SIG-M5 treated with dmso at 0.1 percent for 504 hours (cell line): ENCODE measurements around the gene EIF2A.
"Not testable (repeated sequence)": the region's sequence is repeated elsewhere in the genome, so short reads cannot be mapped to it uniquely, and the experiment has no call there.

Experiments
- DNase-seq: peaks from one replicate; lab custom pipeline; 2025; ENCODE audit not compliant: unreplicated experiment; lab: John Stamatoyannopoulos, UW

Gene EIF2A

DNA sequence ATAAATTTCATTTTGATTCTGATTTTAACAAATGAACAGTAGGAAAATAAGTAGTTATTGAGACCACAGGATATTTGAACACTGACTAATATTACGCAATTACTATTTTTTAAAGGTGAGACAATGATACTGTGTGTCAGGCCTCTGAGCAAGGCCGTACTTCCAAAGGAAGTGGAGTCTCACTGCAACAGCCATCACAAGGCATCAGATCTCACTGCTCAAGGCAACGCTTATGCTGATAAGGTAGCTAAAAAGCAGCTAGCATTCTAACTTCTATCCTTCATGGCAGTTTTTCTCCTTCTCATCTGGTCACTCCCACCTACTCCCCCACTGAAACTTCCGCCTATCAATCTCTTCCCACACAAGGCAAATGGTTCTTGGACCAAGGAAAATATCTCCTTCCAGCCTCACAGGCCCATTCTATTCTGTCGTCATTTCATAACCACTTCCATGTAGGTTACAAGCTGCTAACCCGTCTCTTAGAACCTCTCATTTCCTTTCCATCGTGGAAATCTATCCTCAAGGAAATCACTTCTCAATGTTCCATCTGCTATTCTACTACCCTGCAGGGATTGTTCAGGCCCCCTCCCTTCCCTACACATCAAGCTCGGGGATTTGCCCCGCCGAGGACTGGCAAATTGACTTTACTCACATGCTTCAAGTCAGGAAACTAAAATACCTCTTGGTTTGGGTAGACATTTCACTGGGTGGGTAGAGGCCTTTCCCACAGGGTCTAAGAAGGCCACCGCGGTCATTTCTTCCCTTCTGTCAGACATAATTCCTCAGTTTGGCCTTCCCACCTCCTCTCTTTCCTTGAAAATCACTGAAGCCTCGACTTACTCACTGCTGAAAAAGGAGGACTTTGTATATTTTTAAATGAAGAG, 54.3 kb downstream of the EIF2A start:
- DNase-seq = not testable (repeated sequence)

- DNase-seq = no peak
Measured at GRCh38 chr3:150602426-150603152, 56.0 kb downstream of the EIF2A start.

- peak; percentile 91 for DNase-seq
Measured at GRCh38 chr3:150603153-150603979, 56.8 kb downstream of the EIF2A start, which contains the start of gene SELENOT. Gene SELENOT (plus strand): TSS chr3:150603321. CDS start chr3:150603363, 42 bp downstream.

- DNase-seq = peak; percentile 68
Measured at GRCh38 chr3:150603980-150604319, 57.4 kb downstream of the EIF2A start.

DNA sequence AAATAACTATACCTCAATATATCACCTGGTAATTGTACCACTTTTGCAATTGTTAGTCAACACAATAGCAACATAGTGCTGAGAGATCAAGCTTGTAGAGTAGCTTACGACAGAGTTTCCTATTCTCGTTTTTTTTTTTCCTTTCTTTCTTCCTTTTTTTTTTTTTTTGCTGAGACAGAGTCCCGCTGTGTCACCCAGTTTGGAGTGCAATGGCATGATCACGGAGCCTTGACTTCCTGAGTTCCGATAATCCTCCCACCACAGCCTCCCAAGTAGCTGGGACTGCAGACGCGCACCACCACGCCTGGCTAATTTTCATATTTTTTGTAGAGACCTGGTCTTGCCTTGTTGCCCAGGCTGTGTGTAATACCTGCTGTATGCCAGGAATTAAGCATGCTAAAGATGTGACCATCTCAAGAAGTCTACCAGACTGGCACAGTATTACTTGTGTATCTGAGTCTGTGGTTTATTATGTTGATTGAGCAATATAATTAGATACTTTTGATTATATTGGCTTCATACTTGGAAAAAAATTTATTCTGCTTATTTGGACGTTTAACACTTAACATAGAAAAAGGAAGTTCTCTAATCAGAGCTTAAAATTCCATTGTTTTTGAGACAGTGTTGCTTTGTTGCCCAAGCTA, 59.5 kb downstream of the EIF2A start:
- peak; percentile 70 for DNase-seq

GRCh38 chr3:150607267-150608065, 60.9 kb downstream of the EIF2A start:
- no peak for DNase-seq

GRCh38 chr3:150609988-150610387, 63.4 kb downstream of the EIF2A start:
- no peak for DNase-seq

DNA sequence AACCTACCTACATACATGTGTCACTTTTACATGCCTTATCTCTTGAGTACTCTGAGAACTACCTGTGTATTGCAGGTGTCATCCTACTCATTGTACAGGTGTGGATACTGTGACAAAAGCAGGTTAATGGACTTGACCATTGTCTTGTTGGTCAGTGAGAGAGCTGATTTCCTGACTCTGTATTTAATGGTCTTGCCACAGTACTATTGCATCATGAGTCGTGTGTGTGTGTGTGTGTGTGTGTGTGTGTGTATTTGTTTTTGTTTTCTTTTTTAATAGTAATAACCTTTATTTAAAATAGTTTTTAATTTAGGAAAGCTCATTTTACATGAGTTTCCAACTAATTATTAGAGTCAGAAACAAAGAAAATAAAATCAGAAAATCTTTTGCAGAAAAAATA, 64.2 kb downstream of the EIF2A start:
- DNase-seq = no peak

GRCh38 chr3:150611666-150612065, 65.1 kb downstream of the EIF2A start:
- DNase-seq = no peak

- DNase-seq = no peak
Measured at GRCh38 chr3:150612494-150612893, 65.9 kb downstream of the EIF2A start.

DNA sequence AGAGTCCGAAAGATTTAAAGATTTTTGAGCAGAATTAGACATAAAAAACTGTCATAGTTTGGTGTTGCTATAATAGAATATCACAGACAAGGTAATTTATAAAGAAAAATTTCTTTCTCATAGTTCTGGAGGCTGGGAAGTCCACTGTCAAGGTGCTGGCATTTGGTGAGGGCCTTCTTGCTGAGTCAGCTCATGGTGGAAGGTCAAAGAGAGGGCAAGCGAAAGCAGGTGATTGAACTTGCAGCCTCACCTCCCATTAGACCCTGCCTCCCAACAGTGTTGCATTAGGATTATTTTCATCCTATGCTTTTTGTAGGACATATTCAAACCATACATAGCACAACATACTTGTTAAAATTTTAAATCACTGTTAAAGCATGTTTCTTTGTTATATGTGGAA, 66.4 kb downstream of the EIF2A start:
- no peak for DNase-seq

- DNase-seq = no peak
Measured at GRCh38 chr3:150613709-150614480, 67.3 kb downstream of the EIF2A start.

GRCh38 chr3:150620002-150620689, 73.6 kb downstream of the EIF2A start:
- no peak for DNase-seq

DNA sequence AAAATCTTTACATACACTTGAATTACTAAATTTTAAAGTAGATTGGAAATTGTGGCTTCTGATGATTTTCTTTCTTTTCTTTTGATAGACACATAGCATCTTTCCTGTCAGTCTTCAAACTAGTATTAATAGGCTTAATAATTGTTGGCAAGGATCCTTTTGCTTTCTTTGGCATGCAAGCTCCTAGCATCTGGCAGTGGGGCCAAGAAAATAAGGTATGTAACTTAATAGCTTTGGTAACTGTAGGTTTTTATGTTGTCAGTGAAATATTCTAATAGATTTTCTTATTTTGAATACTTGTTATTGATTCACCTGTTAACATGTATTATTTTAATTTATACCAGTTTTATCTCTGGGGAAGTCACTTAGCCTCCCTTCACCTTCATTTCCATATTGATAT, 76.4 kb downstream of the EIF2A start:
- DNase-seq = not testable (repeated sequence)

- DNase-seq = no peak
Measured at GRCh38 chr3:150623945-150624344, 77.4 kb downstream of the EIF2A start.

DNA sequence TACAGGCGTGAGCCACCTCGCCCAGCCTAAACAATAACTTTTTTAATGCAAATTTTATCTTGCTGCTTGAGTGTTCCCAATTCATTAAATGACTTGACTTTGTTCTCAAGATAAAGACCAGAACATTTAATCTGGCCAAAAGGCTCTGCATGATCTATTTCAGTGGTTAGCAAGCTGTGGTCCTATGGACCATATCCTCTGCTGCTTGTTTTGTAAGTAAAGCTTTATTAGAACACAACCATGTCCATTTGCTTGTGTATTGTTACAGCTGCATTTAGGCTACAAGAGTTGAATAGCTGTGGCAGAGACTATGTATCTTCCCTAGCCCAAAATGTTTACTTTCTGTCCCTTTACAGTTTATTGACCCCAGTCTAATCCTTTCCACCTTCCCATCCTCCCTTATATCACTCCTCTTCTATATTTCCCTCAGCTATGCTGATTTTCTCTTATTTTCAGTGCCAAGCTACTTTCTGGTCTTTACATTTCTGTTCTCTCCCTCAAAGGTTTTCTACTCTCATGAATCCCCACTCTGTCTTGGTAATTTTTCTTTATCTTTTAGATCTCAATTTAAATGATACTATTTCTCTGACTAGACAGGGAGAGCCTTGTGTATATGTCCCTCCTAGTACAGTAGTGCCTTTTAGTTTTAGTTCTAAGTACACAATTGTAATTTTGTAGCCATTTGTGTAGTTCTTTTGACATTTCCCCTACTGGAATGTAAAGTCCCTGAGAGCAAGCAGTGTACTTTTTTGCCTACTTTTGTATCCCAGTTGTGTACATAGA, 79.8 kb downstream of the EIF2A start:
- no peak for DNase-seq

DNA sequence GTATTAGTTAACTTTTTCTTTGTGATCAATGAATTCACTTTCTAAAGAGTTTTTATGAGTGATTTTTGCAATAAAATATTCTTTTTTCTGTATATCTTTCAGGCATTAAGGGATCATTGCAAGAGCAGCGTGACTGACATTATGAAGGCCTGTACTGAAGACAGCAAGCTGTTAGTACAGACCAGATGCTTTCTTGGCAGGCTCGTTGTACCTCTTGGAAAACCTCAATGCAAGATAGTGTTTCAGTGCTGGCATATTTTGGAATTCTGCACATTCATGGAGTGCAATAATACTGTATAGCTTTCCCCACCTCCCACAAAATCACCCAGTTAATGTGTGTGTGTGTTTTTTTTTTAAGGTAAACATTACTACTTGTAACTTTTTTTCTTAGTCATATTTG, 81.0 kb downstream of the EIF2A start:
- DNase-seq = no peak
